A673 (cell line): ENCODE measurements around the gene SKOR1.

ENCODE experiments used
- EZH2 ChIP-seq: fragments of 200-600 bp; sonication (generic); IDR thresholded peaks from 2 replicates; pipeline ENCODE4 v1.6.1; 2017; ENCODE audit warnings: borderline replicate concordance, low read depth, mild to moderate bottlenecking, mixed read lengths, antibody characterized with exemption, low read length; ENCODE audit not compliant: poor library complexity, severe bottlenecking
- TF ChIP-seq, protein P1 (sequence below): fragments of 300-800, 200-600 bp; sonication (generic); conservative IDR thresholded peaks from 2 replicates; pipeline ENCODE4 v1.5.1; 2017; ENCODE audit warnings: low read depth, mild to moderate bottlenecking, antibody characterized with exemption, low read length, moderate library complexity, mixed read lengths

GRCh38 chr15:67879440-67880129 is 54.3 kb downstream of the SKOR1 start:
- TF ChIP-seq, protein P1, sequence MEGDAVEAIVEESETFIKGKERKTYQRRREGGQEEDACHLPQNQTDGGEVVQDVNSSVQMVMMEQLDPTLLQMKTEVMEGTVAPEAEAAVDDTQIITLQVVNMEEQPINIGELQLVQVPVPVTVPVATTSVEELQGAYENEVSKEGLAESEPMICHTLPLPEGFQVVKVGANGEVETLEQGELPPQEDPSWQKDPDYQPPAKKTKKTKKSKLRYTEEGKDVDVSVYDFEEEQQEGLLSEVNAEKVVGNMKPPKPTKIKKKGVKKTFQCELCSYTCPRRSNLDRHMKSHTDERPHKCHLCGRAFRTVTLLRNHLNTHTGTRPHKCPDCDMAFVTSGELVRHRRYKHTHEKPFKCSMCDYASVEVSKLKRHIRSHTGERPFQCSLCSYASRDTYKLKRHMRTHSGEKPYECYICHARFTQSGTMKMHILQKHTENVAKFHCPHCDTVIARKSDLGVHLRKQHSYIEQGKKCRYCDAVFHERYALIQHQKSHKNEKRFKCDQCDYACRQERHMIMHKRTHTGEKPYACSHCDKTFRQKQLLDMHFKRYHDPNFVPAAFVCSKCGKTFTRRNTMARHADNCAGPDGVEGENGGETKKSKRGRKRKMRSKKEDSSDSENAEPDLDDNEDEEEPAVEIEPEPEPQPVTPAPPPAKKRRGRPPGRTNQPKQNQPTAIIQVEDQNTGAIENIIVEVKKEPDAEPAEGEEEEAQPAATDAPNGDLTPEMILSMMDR = no peak
- TF ChIP-seq EZH2 = no peak
